Measurements from ENCODE around the gene MSANTD1.

The MSANTD1 gene

DNA sequence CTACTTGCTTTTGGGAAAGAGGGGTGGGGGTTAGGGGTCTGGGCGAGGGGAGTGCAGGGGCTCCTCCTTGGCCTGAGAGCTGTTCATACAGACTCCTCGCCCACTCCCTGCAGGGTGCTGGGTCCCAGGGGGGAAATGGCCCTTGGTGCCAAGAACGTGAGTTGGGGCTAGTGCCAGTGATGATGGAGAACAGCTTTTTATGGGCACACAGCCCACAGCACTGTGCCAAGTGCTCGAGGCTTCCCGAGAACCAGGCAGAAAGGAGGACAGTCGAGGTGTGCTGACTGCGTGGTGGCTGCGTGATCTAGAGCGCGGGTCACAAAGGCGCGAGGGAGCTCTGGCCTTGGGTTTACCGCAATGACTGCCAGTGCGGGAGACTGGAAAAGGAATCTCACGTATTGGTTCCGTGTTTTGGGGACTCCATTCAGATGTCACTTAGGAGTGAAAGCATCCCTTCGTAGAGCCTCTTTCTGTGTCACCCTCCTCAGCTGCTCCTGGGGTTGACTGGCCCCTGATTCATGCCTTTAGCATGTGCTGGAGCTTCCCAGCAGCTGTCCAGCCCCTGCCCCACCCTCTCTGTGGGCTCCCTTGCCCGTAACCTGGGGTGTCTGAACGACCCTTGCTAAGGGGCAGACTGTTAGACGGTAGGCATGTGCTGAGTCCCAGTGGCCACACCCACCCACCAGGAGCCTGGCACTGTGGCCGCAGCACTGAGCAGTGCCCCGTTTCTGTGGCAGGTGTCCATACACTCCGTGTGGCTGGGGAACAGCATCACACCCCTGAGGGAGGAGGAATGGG, 20.9 kb upstream of the MSANTD1 start:
- ChIA-PET POLR2A (no interaction called here), CTCF (no interaction called here)
- TF ChIP-seq CTBP1 (IDR thresholded peaks at IDR 0.05; ENCODE audit: borderline replicate concordance): no peak
- no peak for TF ChIP-seq TARDBP (IDR thresholded peaks at IDR 0.05)
- no peak for TF ChIP-seq HDGF (IDR thresholded peaks at IDR 0.05; ENCODE audit: borderline replicate concordance)
- TF ChIP-seq, protein P1, sequence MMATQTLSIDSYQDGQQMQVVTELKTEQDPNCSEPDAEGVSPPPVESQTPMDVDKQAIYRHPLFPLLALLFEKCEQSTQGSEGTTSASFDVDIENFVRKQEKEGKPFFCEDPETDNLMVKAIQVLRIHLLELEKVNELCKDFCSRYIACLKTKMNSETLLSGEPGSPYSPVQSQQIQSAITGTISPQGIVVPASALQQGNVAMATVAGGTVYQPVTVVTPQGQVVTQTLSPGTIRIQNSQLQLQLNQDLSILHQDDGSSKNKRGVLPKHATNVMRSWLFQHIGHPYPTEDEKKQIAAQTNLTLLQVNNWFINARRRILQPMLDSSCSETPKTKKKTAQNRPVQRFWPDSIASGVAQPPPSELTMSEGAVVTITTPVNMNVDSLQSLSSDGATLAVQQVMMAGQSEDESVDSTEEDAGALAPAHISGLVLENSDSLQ (IDR thresholded peaks at IDR 0.05): no peak
- no peak for TF ChIP-seq L3MBTL2 (conservative IDR thresholded peaks at IDR 0.05)
- no peak for TF ChIP-seq ELF4 (IDR thresholded peaks at IDR 0.05)
- TF ChIP-seq FOXM1 (IDR thresholded peaks at IDR 0.05; ENCODE audit: borderline replicate concordance): no peak
- TF ChIP-seq ARNT (IDR thresholded peaks at IDR 0.05): no peak
- no peak for TF ChIP-seq SUZ12 (IDR thresholded peaks at IDR 0.05)
- no peak for TF ChIP-seq NFRKB (IDR thresholded peaks at IDR 0.05)
- no peak for TF ChIP-seq BHLHE40 (IDR thresholded peaks at IDR 0.05; ENCODE audit: borderline replicate concordance)
- DNase-seq (ENCODE audit: extremely low spot score): no peak

- TF ChIP-seq L3MBTL2 (conservative IDR thresholded peaks at IDR 0.05) (no peak), FOXK2 (IDR thresholded peaks at IDR 0.05) (no peak), LEF1 (IDR thresholded peaks at IDR 0.05; ENCODE audit: borderline replicate concordance) (no peak), FOXM1 (IDR thresholded peaks at IDR 0.05; ENCODE audit: borderline replicate concordance) (no peak), SP1 (IDR thresholded peaks at IDR 0.05) (no peak), TARDBP (IDR thresholded peaks at IDR 0.05) (no peak), ARNT (IDR thresholded peaks at IDR 0.05) (no peak), HDGF (IDR thresholded peaks at IDR 0.05; ENCODE audit: borderline replicate concordance) (no peak), SUZ12 (IDR thresholded peaks at IDR 0.05) (no peak), BHLHE40 (IDR thresholded peaks at IDR 0.05; ENCODE audit: borderline replicate concordance) (no peak), NFRKB (IDR thresholded peaks at IDR 0.05) (no peak)
- TF ChIP-seq, protein P1 (IDR thresholded peaks at IDR 0.05): no peak
- ChIA-PET CTCF (no interaction called here), POLR2A (no interaction called here)
- DNase-seq (ENCODE audit: extremely low spot score): no peak
Measured at GRCh38 chr4:3228881-3229280, 20.1 kb upstream of the MSANTD1 start.

GRCh38 chr4:3229328-3229727, 19.6 kb upstream of the MSANTD1 start:
- ChIA-PET POLR2A (no interaction called here), CTCF (no interaction called here)
- TF ChIP-seq CTBP1 (IDR thresholded peaks at IDR 0.05; ENCODE audit: borderline replicate concordance) (no peak), HDGF (IDR thresholded peaks at IDR 0.05; ENCODE audit: borderline replicate concordance) (no peak), LEF1 (IDR thresholded peaks at IDR 0.05; ENCODE audit: borderline replicate concordance) (no peak), SP1 (IDR thresholded peaks at IDR 0.05) (no peak), BHLHE40 (IDR thresholded peaks at IDR 0.05; ENCODE audit: borderline replicate concordance) (no peak), L3MBTL2 (conservative IDR thresholded peaks at IDR 0.05) (no peak), ZNF384 (IDR thresholded peaks at IDR 0.05) (no peak), FOXK2 (IDR thresholded peaks at IDR 0.05) (no peak), NFRKB (IDR thresholded peaks at IDR 0.05) (no peak), TARDBP (IDR thresholded peaks at IDR 0.05) (no peak), ELF4 (IDR thresholded peaks at IDR 0.05) (no peak), FOXM1 (IDR thresholded peaks at IDR 0.05; ENCODE audit: borderline replicate concordance) (no peak), SUZ12 (IDR thresholded peaks at IDR 0.05) (no peak), ARNT (IDR thresholded peaks at IDR 0.05) (no peak), FOXA1 (IDR thresholded peaks at IDR 0.05) (no peak)
- TF ChIP-seq, protein P1 (IDR thresholded peaks at IDR 0.05): no peak
- DNase-seq (ENCODE audit: extremely low spot score): no peak

DNA sequence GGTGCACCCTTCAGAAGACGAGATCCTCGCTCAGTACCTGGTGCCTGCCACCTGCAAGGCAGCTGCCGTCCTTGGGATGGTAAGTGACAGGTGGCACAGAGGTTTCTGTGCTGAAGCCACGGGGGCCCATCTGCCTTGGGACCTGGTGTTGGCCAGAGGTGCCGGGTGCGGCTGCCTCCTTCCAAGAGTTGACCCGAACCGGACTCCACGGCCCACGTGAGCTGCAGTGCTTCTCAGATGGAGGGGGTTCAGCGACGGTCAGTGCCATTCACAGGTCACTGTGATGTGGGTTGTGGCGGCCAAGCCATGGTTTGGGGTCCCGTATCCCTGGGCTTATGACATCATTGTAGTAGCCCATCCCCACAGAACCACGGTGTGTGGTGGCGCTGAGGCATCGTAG, 19.0 kb upstream of the MSANTD1 start:
- CTCF ChIA-PET: no interaction called here
- TF ChIP-seq, protein P1 (IDR thresholded peaks at IDR 0.05): no peak
- TF ChIP-seq FOXM1 (IDR thresholded peaks at IDR 0.05; ENCODE audit: borderline replicate concordance): no peak
- TF ChIP-seq CTBP1 (IDR thresholded peaks at IDR 0.05; ENCODE audit: borderline replicate concordance): no peak
- TF ChIP-seq FOXA1 (IDR thresholded peaks at IDR 0.05): no peak
- no peak for TF ChIP-seq ELF4 (IDR thresholded peaks at IDR 0.05)
- TF ChIP-seq ZNF384 (IDR thresholded peaks at IDR 0.05): no peak
- TF ChIP-seq NFRKB (IDR thresholded peaks at IDR 0.05): no peak
- TF ChIP-seq LEF1 (IDR thresholded peaks at IDR 0.05; ENCODE audit: borderline replicate concordance): no peak
- TF ChIP-seq BHLHE40 (IDR thresholded peaks at IDR 0.05; ENCODE audit: borderline replicate concordance): no peak
- TF ChIP-seq SP1 (IDR thresholded peaks at IDR 0.05): no peak
- no peak for TF ChIP-seq SUZ12 (IDR thresholded peaks at IDR 0.05)
- TF ChIP-seq TARDBP (IDR thresholded peaks at IDR 0.05): no peak
- no peak for TF ChIP-seq HDGF (IDR thresholded peaks at IDR 0.05; ENCODE audit: borderline replicate concordance)
- no peak for DNase-seq (ENCODE audit: extremely low spot score)
- POLR2A ChIA-PET: no interaction called here

DNA sequence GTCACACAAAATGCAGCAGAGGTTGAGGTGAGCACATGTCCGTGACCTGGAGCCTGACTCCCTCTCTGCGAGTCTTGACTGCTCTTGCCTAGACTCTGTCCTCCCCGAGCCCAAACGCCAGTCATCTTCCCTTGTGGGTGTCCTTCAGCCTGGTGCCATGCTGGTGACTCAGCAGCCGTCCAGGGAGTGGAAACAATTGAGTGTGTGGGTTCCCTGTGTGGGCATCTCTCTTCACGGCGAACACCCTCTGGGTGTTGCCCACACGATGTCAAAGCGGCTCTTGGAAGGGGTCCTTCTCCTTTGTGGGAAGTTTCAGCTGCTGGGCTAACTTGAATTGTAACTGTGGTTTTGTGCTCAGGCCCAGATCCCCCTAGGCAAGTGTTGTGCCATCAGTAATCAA, 17.5 kb upstream of the MSANTD1 start:
- ChIA-PET POLR2A (no interaction called here), CTCF (no interaction called here)
- no peak for TF ChIP-seq BHLHE40 (IDR thresholded peaks at IDR 0.05; ENCODE audit: borderline replicate concordance)
- TF ChIP-seq L3MBTL2 (conservative IDR thresholded peaks at IDR 0.05): no peak
- no peak for TF ChIP-seq FOXK2 (IDR thresholded peaks at IDR 0.05)
- TF ChIP-seq ZNF384 (IDR thresholded peaks at IDR 0.05): no peak
- no peak for TF ChIP-seq TARDBP (IDR thresholded peaks at IDR 0.05)
- TF ChIP-seq SP1 (IDR thresholded peaks at IDR 0.05): no peak
- no peak for TF ChIP-seq FOXA1 (IDR thresholded peaks at IDR 0.05)
- TF ChIP-seq HDGF (IDR thresholded peaks at IDR 0.05; ENCODE audit: borderline replicate concordance): no peak
- no peak for TF ChIP-seq FOXM1 (IDR thresholded peaks at IDR 0.05; ENCODE audit: borderline replicate concordance)
- TF ChIP-seq LEF1 (IDR thresholded peaks at IDR 0.05; ENCODE audit: borderline replicate concordance): no peak
- no peak for TF ChIP-seq NFRKB (IDR thresholded peaks at IDR 0.05)
- TF ChIP-seq SUZ12 (IDR thresholded peaks at IDR 0.05): no peak
- no peak for TF ChIP-seq CTBP1 (IDR thresholded peaks at IDR 0.05; ENCODE audit: borderline replicate concordance)
- TF ChIP-seq ELF4 (IDR thresholded peaks at IDR 0.05): no peak
- TF ChIP-seq, protein P1 (IDR thresholded peaks at IDR 0.05): no peak
- DNase-seq (ENCODE audit: extremely low spot score): no peak

Measured in HEK293T (cell line).